Left ventricle myocardium inferior (tissue), 1 donor: Measurements from ENCODE around the gene TGFBI. TPM values are rescaled to one million over a fixed set of nuclear protein-coding genes. Genes with fewer than 3 reads are reported as not detected.

Source experiments
- DNase-seq: peaks from one replicate; pipeline ENCODE4 v3.0.0-alpha.2; 2020
- H3K27ac ChIP-seq: fragments of 200-600 bp; replicated peaks from 2 replicates; pipeline ENCODE4 v1.8.0; 2021
- H3K27me3 ChIP-seq: fragments of 200-600 bp; 2 replicates; pipeline ENCODE4 v1.8.0; 2021; ENCODE audit warnings: low read depth
- H3K36me3 ChIP-seq: fragments of 200-600 bp; 2 replicates; pipeline ENCODE4 v1.8.0; 2021
- H3K4me1 ChIP-seq: fragments of 200-600 bp; 2 replicates; pipeline ENCODE4 v1.8.0; 2021
- H3K4me3 ChIP-seq: fragments of 200-600 bp; 2 replicates; pipeline ENCODE4 v1.8.0; 2021; ENCODE audit warnings: mild to moderate bottlenecking, moderate library complexity
- H3K9me3 ChIP-seq: fragments of 200-600 bp; replicated peaks from 2 replicates; pipeline ENCODE4 v1.8.0; 2021
- intact Hi-C: fragments of 100-400 bp; cut with micrococcal nuclease; formaldehyde crosslinking; loops from one replicate; pipeline ENCODE4 v1.11.0; 2022
- total RNA-seq: library from RNA; stranded (reverse); fragmentation: NEBNext Ultra II Directional; extraction: Animal tissue kit (Norgen Biotek cat#: 25700); gene quantifications from one replicate; pipeline ENCODE4 v1.2.1, GENCODE V29; 2021
- TF ChIP-seq, protein P1 (sequence below): fragments of 200-600 bp; IDR thresholded peaks from 2 replicates; pipeline ENCODE4 v1.8.0; 2021; ENCODE audit warnings: antibody characterized with exemption, mild to moderate bottlenecking, borderline replicate concordance
- donor health status: DM: no; HTN: yes; CAD: no; lungs with severe emphysema.

Gene TGFBI
- total RNA-seq, 1 donor from 2014 or later = 43.4 TPM

DNA sequence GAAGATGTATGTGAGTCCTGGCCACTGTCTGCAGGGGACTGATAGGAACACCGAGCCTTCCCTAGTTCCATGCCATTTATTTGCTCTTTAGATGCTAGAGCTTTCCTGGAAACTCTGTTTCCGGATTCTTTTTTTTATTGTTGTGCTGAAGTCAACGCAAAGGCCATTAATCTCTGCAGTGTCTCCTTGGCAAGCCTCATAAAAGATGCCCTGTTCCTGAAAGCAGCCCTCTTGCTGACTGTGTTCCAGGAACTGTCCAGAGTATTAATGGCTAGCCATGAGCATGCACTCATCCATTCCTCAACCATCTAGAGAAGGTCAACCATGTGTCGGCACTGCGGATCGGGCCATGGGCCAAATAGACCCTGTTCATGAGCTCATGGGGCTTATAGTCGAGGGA is 61.0 kb downstream of the TGFBI start:
- no peaks in the 10 kb centered on the region for H3K36me3 ChIP-seq
- H3K9me3 ChIP-seq = no peaks in the 10 kb centered on the region
- H3K27me3 ChIP-seq = no peaks in the 10 kb centered on the region
- no peak for DNase-seq
- TF ChIP-seq, protein P1, sequence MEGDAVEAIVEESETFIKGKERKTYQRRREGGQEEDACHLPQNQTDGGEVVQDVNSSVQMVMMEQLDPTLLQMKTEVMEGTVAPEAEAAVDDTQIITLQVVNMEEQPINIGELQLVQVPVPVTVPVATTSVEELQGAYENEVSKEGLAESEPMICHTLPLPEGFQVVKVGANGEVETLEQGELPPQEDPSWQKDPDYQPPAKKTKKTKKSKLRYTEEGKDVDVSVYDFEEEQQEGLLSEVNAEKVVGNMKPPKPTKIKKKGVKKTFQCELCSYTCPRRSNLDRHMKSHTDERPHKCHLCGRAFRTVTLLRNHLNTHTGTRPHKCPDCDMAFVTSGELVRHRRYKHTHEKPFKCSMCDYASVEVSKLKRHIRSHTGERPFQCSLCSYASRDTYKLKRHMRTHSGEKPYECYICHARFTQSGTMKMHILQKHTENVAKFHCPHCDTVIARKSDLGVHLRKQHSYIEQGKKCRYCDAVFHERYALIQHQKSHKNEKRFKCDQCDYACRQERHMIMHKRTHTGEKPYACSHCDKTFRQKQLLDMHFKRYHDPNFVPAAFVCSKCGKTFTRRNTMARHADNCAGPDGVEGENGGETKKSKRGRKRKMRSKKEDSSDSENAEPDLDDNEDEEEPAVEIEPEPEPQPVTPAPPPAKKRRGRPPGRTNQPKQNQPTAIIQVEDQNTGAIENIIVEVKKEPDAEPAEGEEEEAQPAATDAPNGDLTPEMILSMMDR = no peak
- peak overlapping the region; percentile 92 for H3K27ac ChIP-seq
- intact Hi-C loops = loop anchor here (5.0 to 10.0 kb wide), 2 partner anchors 55 to 83 kb away; no protein-coding TSS in a partner anchor
- H3K4me1 ChIP-seq = peaks cover 61% of the 10 kb centered on the region
- H3K4me3 ChIP-seq = no peak overlapping the region

DNA sequence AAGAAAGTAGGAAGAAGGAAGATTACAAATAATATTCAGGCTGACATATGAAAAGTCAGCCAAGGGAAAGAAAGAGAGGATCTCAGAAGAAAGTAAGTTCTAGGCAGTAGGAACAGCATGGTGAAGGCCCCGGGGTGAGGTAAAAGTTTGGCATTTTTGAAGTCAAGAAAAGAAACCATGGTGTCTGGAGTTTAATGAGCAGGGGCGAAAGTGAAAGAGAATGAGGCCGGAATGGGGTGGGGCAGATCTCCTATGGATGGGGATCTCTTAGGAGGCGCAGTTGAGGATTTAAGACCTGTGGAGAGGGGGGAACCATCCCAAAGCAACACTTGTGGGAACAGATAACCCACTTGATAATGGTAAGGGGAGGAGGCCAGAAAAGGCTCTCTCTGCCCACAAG is 61.5 kb downstream of the TGFBI start:
- Histone ChIP-seq H3K27me3 (no peaks in the 10 kb centered on the region), H3K36me3 (no peaks in the 10 kb centered on the region), H3K27ac (peak overlapping the region; percentile 92), H3K4me1 (peaks cover 56% of the 10 kb centered on the region), H3K9me3 (no peaks in the 10 kb centered on the region), H3K4me3 (no peak overlapping the region)
- intact Hi-C loops = no loop called here
- no peak for DNase-seq
- TF ChIP-seq, protein P1 = no peak

DNA sequence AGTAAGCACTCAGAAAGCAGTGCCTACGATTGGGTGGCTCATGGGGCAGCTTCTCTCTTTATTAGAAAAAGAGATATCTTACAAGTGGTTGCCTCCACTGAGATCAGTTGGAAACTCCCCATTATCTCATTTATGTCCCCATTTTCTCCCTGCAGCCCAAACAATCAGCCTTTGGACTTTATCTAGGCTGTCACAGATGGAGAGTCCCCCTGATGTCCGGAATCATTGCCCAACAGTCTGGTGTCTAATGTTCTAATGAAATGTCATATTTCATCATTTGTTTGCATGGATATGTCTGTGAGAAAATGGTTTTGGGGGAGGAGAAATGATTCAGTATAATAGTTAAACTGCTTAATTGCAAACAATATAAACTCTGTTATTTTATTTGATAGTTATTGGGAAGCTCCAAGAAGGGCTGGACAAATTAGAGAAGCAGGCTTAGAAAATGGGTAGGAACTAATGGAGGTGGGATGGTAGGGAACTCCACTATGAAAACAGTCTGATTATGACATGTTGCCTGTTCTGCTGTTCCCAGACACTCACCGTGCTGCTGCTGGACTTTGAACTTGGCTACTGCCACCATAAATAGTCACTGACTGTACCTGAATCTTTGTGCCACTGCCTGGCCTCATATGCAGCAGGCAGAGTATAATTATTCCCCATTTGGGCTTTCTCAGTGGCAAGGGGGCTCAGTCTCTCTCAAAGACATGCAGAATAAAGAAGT is 65.6 kb downstream of the TGFBI start:
- Histone ChIP-seq H3K4me3 (no peak overlapping the region), H3K27ac (no peak overlapping the region), H3K36me3 (no peaks in the 10 kb centered on the region), H3K4me1 (peaks cover 24% of the 10 kb centered on the region), H3K9me3 (no peaks in the 10 kb centered on the region), H3K27me3 (no peaks in the 10 kb centered on the region)
- TF ChIP-seq, protein P1 = no peak
- intact Hi-C loops = no loop called here
- DNase-seq = no peak

DNA sequence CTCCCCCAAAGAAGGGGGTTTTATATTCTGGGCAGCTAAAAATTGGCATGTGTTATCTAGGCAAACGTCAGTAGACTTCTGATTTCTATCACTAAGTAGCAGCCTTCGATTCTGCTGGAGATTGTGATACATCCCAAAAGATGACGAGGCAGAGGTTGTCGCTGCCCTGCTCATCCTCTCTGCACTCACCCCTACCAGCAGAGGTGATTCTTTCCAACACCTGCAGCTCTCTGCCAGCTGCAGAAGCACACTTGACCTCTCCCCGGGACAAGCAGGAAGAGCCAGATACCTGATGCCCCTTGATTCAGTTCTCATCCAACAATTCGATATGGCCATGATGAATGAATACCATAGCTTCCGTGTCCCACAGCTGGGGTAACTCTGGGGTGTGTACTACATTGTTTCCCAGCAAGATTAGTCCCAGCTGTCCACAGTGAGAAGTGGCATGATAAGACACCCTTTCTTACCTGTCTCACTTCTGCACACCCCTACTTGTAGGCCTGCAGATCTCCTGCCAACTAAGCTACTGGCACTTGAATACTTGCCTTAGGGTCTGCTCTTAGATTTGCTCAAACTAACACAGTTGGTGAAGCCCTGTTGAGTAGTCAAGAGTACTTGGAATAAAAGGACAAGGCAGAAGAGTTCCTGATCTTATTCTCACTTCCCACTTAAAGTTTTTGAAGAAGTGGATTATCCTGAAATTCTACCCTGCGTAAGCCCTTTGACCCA is 66.3 kb downstream of the TGFBI start:
- H3K4me1 ChIP-seq = peaks cover 16% of the 10 kb centered on the region
- H3K9me3 ChIP-seq = no peaks in the 10 kb centered on the region
- TF ChIP-seq, protein P1 = no peak
- H3K27ac ChIP-seq = no peak overlapping the region
- intact Hi-C loops = no loop called here
- no peaks in the 10 kb centered on the region for H3K27me3 ChIP-seq
- DNase-seq = no peak
- H3K36me3 ChIP-seq = no peaks in the 10 kb centered on the region
- H3K4me3 ChIP-seq = no peak overlapping the region

DNA sequence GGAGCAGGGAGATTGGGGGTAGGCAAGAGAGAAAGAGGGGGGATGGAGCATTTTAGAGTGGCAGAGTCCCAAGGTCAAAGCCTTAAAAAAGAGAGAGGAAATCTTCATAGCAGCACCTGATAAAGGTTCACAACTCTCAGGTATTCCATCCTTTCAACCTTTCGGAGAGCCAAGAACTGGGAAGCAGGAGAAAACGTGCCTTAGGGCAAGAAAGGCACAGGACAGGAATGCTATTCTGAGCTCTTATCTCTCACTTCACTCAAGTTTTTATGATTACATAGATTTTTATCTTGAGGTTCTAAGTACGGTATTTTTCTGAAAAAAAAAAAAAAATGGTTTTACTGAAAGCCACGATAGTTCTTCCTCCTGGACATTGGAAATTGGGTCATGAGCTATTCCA is 69.4 kb downstream of the TGFBI start:
- TF ChIP-seq, protein P1 = no peak
- intact Hi-C loops = no loop called here

More for the DNA sequence above, 69.4 kb downstream of the TGFBI start:
- H3K9me3 ChIP-seq = no peaks in the 10 kb centered on the region
- peaks cover 8% of the 10 kb centered on the region for H3K4me1 ChIP-seq
- H3K4me3 ChIP-seq = no peak overlapping the region
- no peaks in the 10 kb centered on the region for H3K36me3 ChIP-seq
- DNase-seq = no peak
- no peak overlapping the region for H3K27ac ChIP-seq
- H3K27me3 ChIP-seq = no peaks in the 10 kb centered on the region
